SK-N-SH treated with all-trans-retinoic acid at 6 μM for 48 hours (cell line): Measurements from ENCODE around the gene RAI2.

Source experiments
- ATAC-seq: fragments of 200-7000 bp; cut with Tn5 transposase; 3 replicates; pipeline ENCODE4 v1.9.1; 2020; ENCODE audit warnings: mild to moderate bottlenecking, moderate library complexity
- ARNTL ChIP-seq: fragments of 450-650 bp; formaldehyde crosslinking; IDR thresholded peaks from 2 replicates; pipeline ENCODE4 v1.5.0; 2020; ENCODE audit warnings: low read depth, mild to moderate bottlenecking, moderate library complexity, borderline replicate concordance
- CSDC2 ChIP-seq: fragments of 250-450 bp; sonication (Bioruptor Pico); IDR thresholded peaks from 2 replicates; pipeline ENCODE4 v1.5.0; 2020; ENCODE audit warnings: mild to moderate bottlenecking, moderate library complexity
- ESRRG ChIP-seq: fragments of 250-450 bp; sonication (Bioruptor Pico); IDR thresholded peaks from 2 replicates; pipeline ENCODE4 v1.6.1; 2021; ENCODE audit warnings: mild to moderate bottlenecking
- GLIS3 ChIP-seq: fragments of 250-450 bp; sonication (Bioruptor Pico); IDR thresholded peaks from 2 replicates; pipeline ENCODE4 v1.5.0; 2020; ENCODE audit warnings: mild to moderate bottlenecking, moderate library complexity
- ISL1 ChIP-seq: fragments of 250-450 bp; sonication (Bioruptor Pico); IDR thresholded peaks from 2 replicates; pipeline ENCODE4 v2.1.2; 2022; ENCODE audit warnings: mild to moderate bottlenecking, moderate library complexity
- OSR1 ChIP-seq: fragments of 250-450 bp; sonication (Bioruptor Pico); IDR thresholded peaks from 2 replicates; pipeline ENCODE4 v1.8.0; 2022; ENCODE audit warnings: moderate library complexity, mild to moderate bottlenecking, inconsistent platforms
- PPARA ChIP-seq: fragments of 250-450 bp; sonication (Bioruptor Pico); IDR thresholded peaks from 2 replicates; pipeline ENCODE4 v1.5.0; 2020; ENCODE audit warnings: mild to moderate bottlenecking, borderline replicate concordance
- TCF4 ChIP-seq: fragments of 250-450 bp; sonication (Bioruptor Pico); IDR thresholded peaks from 2 replicates; pipeline ENCODE4 v1.8.0; 2021; ENCODE audit warnings: mild to moderate bottlenecking, moderate library complexity, borderline replicate concordance
- TOX ChIP-seq: fragments of 250-450 bp; sonication (Bioruptor Pico); IDR thresholded peaks from 2 replicates; pipeline ENCODE4 v1.8.0; 2021; ENCODE audit warnings: mild to moderate bottlenecking, moderate library complexity, borderline replicate concordance
- ZC3H10 ChIP-seq: fragments of 250-450 bp; sonication (Bioruptor Pico); IDR thresholded peaks from 2 replicates; pipeline ENCODE4 v1.5.1; 2021; ENCODE audit warnings: mild to moderate bottlenecking, moderate library complexity
- ZFP3 ChIP-seq: fragments of 250-450 bp; sonication (Bioruptor Pico); IDR thresholded peaks from 2 replicates; pipeline ENCODE4 v1.5.0; 2020; ENCODE audit warnings: mild to moderate bottlenecking, moderate library complexity
- ZFP30 ChIP-seq: fragments of 450-650 bp; formaldehyde crosslinking; IDR thresholded peaks from 2 replicates; pipeline ENCODE4 v1.5.0; 2022; ENCODE audit warnings: mild to moderate bottlenecking, moderate library complexity
- ZNF565 ChIP-seq: fragments of 450-650 bp; formaldehyde crosslinking; conservative IDR thresholded peaks from 2 replicates; pipeline ENCODE4 v1.5.0; 2020; ENCODE audit warnings: low read depth, mild to moderate bottlenecking, moderate library complexity
- ZNF70 ChIP-seq: fragments of 450-650 bp; formaldehyde crosslinking; IDR thresholded peaks from 2 replicates; pipeline ENCODE4 v1.5.0; 2020; ENCODE audit warnings: mild to moderate bottlenecking, moderate library complexity
- ZNF8 ChIP-seq: fragments of 450-650 bp; formaldehyde crosslinking; IDR thresholded peaks from 2 replicates; pipeline ENCODE4 v1.5.0; 2020; ENCODE audit warnings: mild to moderate bottlenecking, moderate library complexity
- TF ChIP-seq, protein P1 (sequence below): fragments of 250-450 bp; sonication (Bioruptor Pico); IDR thresholded peaks from 2 replicates; pipeline ENCODE4 v1.8.0; 2020; ENCODE audit warnings: mild to moderate bottlenecking, moderate library complexity, borderline replicate concordance
- TF ChIP-seq, protein P2 (sequence below): fragments of 250-450 bp; sonication (Bioruptor Pico); IDR thresholded peaks from 2 replicates; pipeline ENCODE4 v1.5.1; 2020; ENCODE audit warnings: low read depth, mild to moderate bottlenecking, moderate library complexity
- TF ChIP-seq, protein P3 (sequence below): fragments of 250-450 bp; sonication (Bioruptor Pico); IDR thresholded peaks from 2 replicates; pipeline ENCODE4 v1.5.0; 2020; ENCODE audit warnings: mild to moderate bottlenecking, moderate library complexity
- TF ChIP-seq, protein P4 (sequence below): fragments of 250-450 bp; sonication (Bioruptor Pico); IDR thresholded peaks from 2 replicates; pipeline ENCODE4 v1.5.1; 2021; ENCODE audit warnings: mild to moderate bottlenecking, moderate library complexity
- TF ChIP-seq, protein P5 (sequence below): fragments of 250-450 bp; sonication (Bioruptor Pico); IDR thresholded peaks from 2 replicates; pipeline ENCODE4 v1.8.0; 2021; ENCODE audit warnings: low read depth, mild to moderate bottlenecking, moderate library complexity, borderline replicate concordance

RAI2 gene

DNA sequence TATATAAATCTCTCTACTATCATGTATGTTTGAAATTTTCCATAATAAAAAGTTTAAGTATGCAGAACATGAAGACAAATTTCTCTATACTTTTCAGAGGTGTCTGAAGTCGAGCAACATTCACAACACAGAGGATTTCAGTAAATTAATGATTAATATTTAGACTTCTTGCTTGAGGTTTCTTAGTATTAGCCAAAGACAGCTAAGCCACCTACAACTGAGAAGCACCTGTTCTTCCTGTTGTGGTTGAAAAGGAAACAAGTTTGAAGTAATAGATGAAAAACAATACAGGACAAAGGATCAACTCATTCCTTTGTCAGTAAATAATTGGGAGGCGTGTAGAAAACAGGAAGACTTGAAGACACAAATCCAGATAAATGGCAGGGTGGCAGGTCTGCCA, 102.7 kb downstream of the RAI2 start:
- no peak for ATAC-seq
- TF ChIP-seq, protein P1, sequence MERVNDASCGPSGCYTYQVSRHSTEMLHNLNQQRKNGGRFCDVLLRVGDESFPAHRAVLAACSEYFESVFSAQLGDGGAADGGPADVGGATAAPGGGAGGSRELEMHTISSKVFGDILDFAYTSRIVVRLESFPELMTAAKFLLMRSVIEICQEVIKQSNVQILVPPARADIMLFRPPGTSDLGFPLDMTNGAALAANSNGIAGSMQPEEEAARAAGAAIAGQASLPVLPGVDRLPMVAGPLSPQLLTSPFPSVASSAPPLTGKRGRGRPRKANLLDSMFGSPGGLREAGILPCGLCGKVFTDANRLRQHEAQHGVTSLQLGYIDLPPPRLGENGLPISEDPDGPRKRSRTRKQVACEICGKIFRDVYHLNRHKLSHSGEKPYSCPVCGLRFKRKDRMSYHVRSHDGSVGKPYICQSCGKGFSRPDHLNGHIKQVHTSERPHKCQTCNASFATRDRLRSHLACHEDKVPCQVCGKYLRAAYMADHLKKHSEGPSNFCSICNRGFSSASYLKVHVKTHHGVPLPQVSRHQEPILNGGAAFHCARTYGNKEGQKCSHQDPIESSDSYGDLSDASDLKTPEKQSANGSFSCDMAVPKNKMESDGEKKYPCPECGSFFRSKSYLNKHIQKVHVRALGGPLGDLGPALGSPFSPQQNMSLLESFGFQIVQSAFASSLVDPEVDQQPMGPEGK (CRISPR knock-in tag), result no peak
- TF ChIP-seq, protein P2, sequence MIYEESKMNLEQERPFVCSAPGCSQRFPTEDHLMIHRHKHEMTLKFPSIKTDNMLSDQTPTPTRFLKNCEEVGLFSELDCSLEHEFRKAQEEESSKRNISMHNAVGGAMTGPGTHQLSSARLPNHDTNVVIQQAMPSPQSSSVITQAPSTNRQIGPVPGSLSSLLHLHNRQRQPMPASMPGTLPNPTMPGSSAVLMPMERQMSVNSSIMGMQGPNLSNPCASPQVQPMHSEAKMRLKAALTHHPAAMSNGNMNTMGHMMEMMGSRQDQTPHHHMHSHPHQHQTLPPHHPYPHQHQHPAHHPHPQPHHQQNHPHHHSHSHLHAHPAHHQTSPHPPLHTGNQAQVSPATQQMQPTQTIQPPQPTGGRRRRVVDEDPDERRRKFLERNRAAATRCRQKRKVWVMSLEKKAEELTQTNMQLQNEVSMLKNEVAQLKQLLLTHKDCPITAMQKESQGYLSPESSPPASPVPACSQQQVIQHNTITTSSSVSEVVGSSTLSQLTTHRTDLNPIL (CRISPR knock-in tag), result no peak
- no peak for TF ChIP-seq ZFP3
- TF ChIP-seq ZNF8 (CRISPR knock-in tag), result no peak
- no peak for TF ChIP-seq ARNTL
- no peak for TF ChIP-seq CSDC2 (CRISPR knock-in tag)
- TF ChIP-seq, protein P3, sequence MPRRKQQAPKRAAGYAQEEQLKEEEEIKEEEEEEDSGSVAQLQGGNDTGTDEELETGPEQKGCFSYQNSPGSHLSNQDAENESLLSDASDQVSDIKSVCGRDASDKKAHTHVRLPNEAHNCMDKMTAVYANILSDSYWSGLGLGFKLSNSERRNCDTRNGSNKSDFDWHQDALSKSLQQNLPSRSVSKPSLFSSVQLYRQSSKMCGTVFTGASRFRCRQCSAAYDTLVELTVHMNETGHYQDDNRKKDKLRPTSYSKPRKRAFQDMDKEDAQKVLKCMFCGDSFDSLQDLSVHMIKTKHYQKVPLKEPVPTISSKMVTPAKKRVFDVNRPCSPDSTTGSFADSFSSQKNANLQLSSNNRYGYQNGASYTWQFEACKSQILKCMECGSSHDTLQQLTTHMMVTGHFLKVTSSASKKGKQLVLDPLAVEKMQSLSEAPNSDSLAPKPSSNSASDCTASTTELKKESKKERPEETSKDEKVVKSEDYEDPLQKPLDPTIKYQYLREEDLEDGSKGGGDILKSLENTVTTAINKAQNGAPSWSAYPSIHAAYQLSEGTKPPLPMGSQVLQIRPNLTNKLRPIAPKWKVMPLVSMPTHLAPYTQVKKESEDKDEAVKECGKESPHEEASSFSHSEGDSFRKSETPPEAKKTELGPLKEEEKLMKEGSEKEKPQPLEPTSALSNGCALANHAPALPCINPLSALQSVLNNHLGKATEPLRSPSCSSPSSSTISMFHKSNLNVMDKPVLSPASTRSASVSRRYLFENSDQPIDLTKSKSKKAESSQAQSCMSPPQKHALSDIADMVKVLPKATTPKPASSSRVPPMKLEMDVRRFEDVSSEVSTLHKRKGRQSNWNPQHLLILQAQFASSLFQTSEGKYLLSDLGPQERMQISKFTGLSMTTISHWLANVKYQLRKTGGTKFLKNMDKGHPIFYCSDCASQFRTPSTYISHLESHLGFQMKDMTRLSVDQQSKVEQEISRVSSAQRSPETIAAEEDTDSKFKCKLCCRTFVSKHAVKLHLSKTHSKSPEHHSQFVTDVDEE (CRISPR knock-in tag), result no peak
- TF ChIP-seq ZNF70 (CRISPR knock-in tag), result no peak
- TF ChIP-seq GLIS3, result no peak
- TF ChIP-seq ZNF565 (CRISPR knock-in tag), result no peak
- TF ChIP-seq ESRRG (CRISPR knock-in tag), result no peak
- TF ChIP-seq TOX (CRISPR knock-in tag), result no peak
- TF ChIP-seq OSR1 (CRISPR knock-in tag), result no peak

DNA sequence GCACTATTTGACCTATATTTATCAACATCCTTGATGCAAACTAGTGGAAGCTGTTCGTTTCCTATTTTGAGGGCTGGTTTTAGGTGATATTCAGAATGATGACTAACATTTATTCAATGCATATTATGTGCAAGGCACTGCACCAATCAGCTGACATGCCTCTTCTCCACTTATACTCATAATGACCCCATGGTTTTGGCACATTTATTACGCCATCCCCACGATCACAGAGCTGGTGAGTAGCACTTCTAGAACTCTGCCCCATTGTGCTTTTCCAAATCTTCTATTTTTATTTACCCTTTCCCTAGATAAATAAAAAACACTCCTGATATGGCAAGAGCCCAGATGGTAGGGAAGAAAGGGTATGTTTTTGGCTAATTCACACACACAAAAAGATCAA, 110.7 kb downstream of the RAI2 start:
- ATAC-seq, result no peak
- TF ChIP-seq ISL1 (CRISPR knock-in tag), result no peak
- TF ChIP-seq, protein P2 (CRISPR knock-in tag), result no peak
- TF ChIP-seq, protein P1 (CRISPR knock-in tag), result no peak
- TF ChIP-seq, protein P4, sequence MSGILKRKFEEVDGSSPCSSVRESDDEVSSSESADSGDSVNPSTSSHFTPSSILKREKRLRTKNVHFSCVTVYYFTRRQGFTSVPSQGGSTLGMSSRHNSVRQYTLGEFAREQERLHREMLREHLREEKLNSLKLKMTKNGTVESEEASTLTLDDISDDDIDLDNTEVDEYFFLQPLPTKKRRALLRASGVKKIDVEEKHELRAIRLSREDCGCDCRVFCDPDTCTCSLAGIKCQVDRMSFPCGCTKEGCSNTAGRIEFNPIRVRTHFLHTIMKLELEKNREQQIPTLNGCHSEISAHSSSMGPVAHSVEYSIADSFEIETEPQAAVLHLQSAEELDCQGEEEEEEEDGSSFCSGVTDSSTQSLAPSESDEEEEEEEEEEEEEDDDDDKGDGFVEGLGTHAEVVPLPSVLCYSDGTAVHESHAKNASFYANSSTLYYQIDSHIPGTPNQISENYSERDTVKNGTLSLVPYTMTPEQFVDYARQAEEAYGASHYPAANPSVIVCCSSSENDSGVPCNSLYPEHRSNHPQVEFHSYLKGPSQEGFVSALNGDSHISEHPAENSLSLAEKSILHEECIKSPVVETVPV (CRISPR knock-in tag), result no peak
- TF ChIP-seq CSDC2 (CRISPR knock-in tag), result no peak
- TF ChIP-seq ARNTL, result no peak
- TF ChIP-seq PPARA (CRISPR knock-in tag), result no peak
- no peak for TF ChIP-seq ZC3H10 (CRISPR knock-in tag)
- no peak for TF ChIP-seq ZFP3
- no peak for TF ChIP-seq GLIS3
- no peak for TF ChIP-seq ZNF8 (CRISPR knock-in tag)
- TF ChIP-seq ZFP30, result no peak
- no peak for TF ChIP-seq ESRRG (CRISPR knock-in tag)
- TF ChIP-seq ZNF70 (CRISPR knock-in tag), result no peak
- TF ChIP-seq TCF4 (CRISPR knock-in tag), result no peak
- TF ChIP-seq, protein P5, sequence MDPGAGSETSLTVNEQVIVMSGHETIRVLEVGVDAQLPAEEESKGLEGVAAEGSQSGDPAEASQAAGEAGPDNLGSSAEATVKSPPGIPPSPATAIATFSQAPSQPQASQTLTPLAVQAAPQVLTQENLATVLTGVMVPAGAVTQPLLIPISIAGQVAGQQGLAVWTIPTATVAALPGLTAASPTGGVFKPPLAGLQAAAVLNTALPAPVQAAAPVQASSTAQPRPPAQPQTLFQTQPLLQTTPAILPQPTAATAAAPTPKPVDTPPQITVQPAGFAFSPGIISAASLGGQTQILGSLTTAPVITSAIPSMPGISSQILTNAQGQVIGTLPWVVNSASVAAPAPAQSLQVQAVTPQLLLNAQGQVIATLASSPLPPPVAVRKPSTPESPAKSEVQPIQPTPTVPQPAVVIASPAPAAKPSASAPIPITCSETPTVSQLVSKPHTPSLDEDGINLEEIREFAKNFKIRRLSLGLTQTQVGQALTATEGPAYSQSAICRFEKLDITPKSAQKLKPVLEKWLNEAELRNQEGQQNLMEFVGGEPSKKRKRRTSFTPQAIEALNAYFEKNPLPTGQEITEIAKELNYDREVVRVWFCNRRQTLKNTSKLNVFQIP, result no peak
